ENCODE results near the gene SENP8.

DNA sequence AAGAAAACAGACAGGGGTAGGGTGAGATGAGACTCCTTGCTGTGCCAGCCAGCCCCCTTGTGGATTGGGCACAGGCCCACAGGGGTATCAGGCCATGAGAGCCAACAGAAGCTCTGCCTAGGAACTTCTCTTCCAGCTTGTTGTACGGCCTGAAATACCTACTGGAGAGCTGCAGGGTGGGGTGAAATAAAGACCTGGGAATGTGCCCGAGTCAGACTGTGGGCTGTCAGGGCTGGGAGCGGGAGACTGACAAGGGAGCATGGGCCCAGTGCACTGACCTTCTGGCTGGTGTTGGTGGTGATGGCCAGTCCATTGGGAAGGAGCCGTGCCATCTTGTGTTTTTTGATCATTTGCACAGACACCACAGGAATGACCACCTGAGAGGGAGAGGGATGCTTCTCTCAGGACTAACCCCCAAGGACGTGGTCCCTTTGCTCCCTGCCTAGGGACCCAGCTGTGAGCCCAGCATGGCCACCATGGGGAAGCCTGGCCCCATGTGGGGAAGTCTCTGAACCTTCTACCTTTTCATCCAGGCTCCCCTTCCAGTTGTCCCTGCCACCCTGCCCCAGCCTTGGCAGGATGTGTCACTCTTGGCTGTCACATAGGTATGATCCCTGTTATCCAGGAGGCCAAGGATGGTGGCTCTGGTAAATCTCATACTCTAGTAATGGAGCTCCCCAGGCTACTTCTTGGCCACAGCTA is 48.7 kb downstream of the SENP8 start:
- TF ChIP-seq, protein P1, sequence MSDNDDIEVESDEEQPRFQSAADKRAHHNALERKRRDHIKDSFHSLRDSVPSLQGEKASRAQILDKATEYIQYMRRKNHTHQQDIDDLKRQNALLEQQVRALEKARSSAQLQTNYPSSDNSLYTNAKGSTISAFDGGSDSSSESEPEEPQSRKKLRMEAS (IDR thresholded peaks at IDR 0.05), result no peak
- TF ChIP-seq TAF1 (IDR thresholded peaks at IDR 0.05; ENCODE audit: low read depth), result no peak
- TF ChIP-seq, protein P2, sequence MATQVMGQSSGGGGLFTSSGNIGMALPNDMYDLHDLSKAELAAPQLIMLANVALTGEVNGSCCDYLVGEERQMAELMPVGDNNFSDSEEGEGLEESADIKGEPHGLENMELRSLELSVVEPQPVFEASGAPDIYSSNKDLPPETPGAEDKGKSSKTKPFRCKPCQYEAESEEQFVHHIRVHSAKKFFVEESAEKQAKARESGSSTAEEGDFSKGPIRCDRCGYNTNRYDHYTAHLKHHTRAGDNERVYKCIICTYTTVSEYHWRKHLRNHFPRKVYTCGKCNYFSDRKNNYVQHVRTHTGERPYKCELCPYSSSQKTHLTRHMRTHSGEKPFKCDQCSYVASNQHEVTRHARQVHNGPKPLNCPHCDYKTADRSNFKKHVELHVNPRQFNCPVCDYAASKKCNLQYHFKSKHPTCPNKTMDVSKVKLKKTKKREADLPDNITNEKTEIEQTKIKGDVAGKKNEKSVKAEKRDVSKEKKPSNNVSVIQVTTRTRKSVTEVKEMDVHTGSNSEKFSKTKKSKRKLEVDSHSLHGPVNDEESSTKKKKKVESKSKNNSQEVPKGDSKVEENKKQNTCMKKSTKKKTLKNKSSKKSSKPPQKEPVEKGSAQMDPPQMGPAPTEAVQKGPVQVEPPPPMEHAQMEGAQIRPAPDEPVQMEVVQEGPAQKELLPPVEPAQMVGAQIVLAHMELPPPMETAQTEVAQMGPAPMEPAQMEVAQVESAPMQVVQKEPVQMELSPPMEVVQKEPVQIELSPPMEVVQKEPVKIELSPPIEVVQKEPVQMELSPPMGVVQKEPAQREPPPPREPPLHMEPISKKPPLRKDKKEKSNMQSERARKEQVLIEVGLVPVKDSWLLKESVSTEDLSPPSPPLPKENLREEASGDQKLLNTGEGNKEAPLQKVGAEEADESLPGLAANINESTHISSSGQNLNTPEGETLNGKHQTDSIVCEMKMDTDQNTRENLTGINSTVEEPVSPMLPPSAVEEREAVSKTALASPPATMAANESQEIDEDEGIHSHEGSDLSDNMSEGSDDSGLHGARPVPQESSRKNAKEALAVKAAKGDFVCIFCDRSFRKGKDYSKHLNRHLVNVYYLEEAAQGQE (IDR thresholded peaks at IDR 0.05; ENCODE audit: low read depth), result no peak
- TF ChIP-seq, protein P3, sequence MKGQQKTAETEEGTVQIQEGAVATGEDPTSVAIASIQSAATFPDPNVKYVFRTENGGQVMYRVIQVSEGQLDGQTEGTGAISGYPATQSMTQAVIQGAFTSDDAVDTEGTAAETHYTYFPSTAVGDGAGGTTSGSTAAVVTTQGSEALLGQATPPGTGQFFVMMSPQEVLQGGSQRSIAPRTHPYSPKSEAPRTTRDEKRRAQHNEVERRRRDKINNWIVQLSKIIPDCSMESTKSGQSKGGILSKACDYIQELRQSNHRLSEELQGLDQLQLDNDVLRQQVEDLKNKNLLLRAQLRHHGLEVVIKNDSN (IDR thresholded peaks at IDR 0.05), result no peak
- no peak for TF ChIP-seq EP300 (IDR thresholded peaks at IDR 0.05; ENCODE audit: borderline replicate concordance)
- TF ChIP-seq TEAD4 (IDR thresholded peaks at IDR 0.05), result no peak
- TF ChIP-seq CEBPB (IDR thresholded peaks at IDR 0.05), result no peak
- TF ChIP-seq CREB1 (IDR thresholded peaks at IDR 0.05; ENCODE audit: low read depth), result no peak
- TF ChIP-seq ZBTB7A (IDR thresholded peaks at IDR 0.05; ENCODE audit: low read depth), result no peak
- TF ChIP-seq RAD21 (IDR thresholded peaks at IDR 0.05; ENCODE audit: low read depth), result no peak

Data from Ishikawa (cell line).